ENCODE results near the gene TMIGD2. TPM values are rescaled to one million over a fixed set of nuclear protein-coding genes. Genes with fewer than 3 reads are reported as not detected.

TMIGD2 gene
- total RNA-seq, 1 donor from 2014 or later = 0.19 TPM

GRCh38 chr19:4272894-4273293 lies 29.3 kb downstream of the TMIGD2 start:
- Mint-ChIP-seq H3K36me3 (peaks cover 2% of the 10 kb centered on the region), H3K27ac (no peak overlapping the region), H3K4me3 (no peak overlapping the region), H3K4me1 (peaks cover 7% of the 10 kb centered on the region), H3K9me3 (no peaks in the 10 kb centered on the region), H3K27me3 (ENCODE audit: insufficient read depth, low read depth) (no peaks in the 10 kb centered on the region)
- Histone ChIP-seq H3K4me1 (no peaks in the 10 kb centered on the region), H3K27me3 (peaks cover 13% of the 10 kb centered on the region), H4K20me1 (ENCODE audit: low read depth) (no peaks in the 10 kb centered on the region), H2AFZ (replicated peaks) (no peak overlapping the region), H3K79me2 (ENCODE audit: low read depth) (no peaks in the 10 kb centered on the region), H3K36me3 (no peaks in the 10 kb centered on the region), H3K4me2 (no peak overlapping the region), H3K9ac (no peak overlapping the region), H3F3A (ENCODE audit: low read depth) (peaks cover 5% of the 10 kb centered on the region), H3K9me3 (ENCODE audit: low read depth) (no peaks in the 10 kb centered on the region), H3K27ac (no peak overlapping the region), H3K4me3 (no peak overlapping the region)
- TF ChIP-seq EZH2 (IDR thresholded peaks at IDR 0.05) (no peak), CTCF (IDR thresholded peaks at IDR 0.05) (no peak), EZH2phosphoT487 (IDR thresholded peaks at IDR 0.05) (no peak)
- DNase-seq (ENCODE audit: low spot score) = no peak

GRCh38 chr19:4268816-4269430 lies 33.3 kb downstream of the TMIGD2 start:
- TF ChIP-seq CTCF (IDR thresholded peaks at IDR 0.05) (no peak), EZH2 (IDR thresholded peaks at IDR 0.05) (no peak), EZH2phosphoT487 (IDR thresholded peaks at IDR 0.05) (no peak)
- Mint-ChIP-seq H3K36me3 (peaks cover 2% of the 10 kb centered on the region), H3K27me3 (ENCODE audit: insufficient read depth, low read depth) (peaks cover 6% of the 10 kb centered on the region), H3K4me3 (no peak overlapping the region), H3K27ac (no peak overlapping the region), H3K9me3 (no peaks in the 10 kb centered on the region), H3K4me1 (peaks cover 4% of the 10 kb centered on the region)
- Histone ChIP-seq H3K4me2 (no peak overlapping the region), H4K20me1 (ENCODE audit: low read depth) (peaks cover 5% of the 10 kb centered on the region), H3K9ac (no peak overlapping the region), H3K27me3 (no peaks in the 10 kb centered on the region), H3F3A (ENCODE audit: low read depth) (peaks cover 6% of the 10 kb centered on the region), H3K27ac (no peak overlapping the region), H3K4me1 (no peaks in the 10 kb centered on the region), H3K79me2 (ENCODE audit: low read depth) (no peaks in the 10 kb centered on the region), H3K9me3 (ENCODE audit: low read depth) (no peaks in the 10 kb centered on the region), H3K36me3 (no peaks in the 10 kb centered on the region), H3K4me3 (no peak overlapping the region), H2AFZ (replicated peaks) (no peak overlapping the region)
- DNase-seq (ENCODE audit: low spot score) = no peak

- peaks cover 6% of the 10 kb centered on the region for H3K27me3 Mint-ChIP-seq (ENCODE audit: insufficient read depth, low read depth)
- DNase-seq (ENCODE audit: low spot score) = no peak
- no peaks in the 10 kb centered on the region for H3K4me1 ChIP-seq
- H3K4me3 Mint-ChIP-seq = no peak overlapping the region
- H3K27ac ChIP-seq = no peak overlapping the region
- H3K9me3 Mint-ChIP-seq = no peaks in the 10 kb centered on the region
- H3K4me3 ChIP-seq = no peak overlapping the region
- no peak for TF ChIP-seq EZH2 (IDR thresholded peaks at IDR 0.05)
- no peak for TF ChIP-seq EZH2phosphoT487 (IDR thresholded peaks at IDR 0.05)
- no peak for TF ChIP-seq CTCF (IDR thresholded peaks at IDR 0.05)
- H3K4me1 Mint-ChIP-seq = peaks cover 4% of the 10 kb centered on the region
- no peaks in the 10 kb centered on the region for H3K36me3 ChIP-seq
- no peak overlapping the region for H3K27ac Mint-ChIP-seq
- no peak overlapping the region for H2AFZ ChIP-seq (replicated peaks)
- H3K27me3 ChIP-seq = no peaks in the 10 kb centered on the region
- H3K9ac ChIP-seq = no peak overlapping the region
- no peak overlapping the region for H3K4me2 ChIP-seq
- H3K36me3 Mint-ChIP-seq = peaks cover 2% of the 10 kb centered on the region
- no peaks in the 10 kb centered on the region for H3K79me2 ChIP-seq (ENCODE audit: low read depth)
- H4K20me1 ChIP-seq (ENCODE audit: low read depth) = peaks cover 5% of the 10 kb centered on the region
- peaks cover 6% of the 10 kb centered on the region for H3F3A ChIP-seq (ENCODE audit: low read depth)
- no peaks in the 10 kb centered on the region for H3K9me3 ChIP-seq (ENCODE audit: low read depth)
Observed at GRCh38 chr19:4267901-4268815, 34.0 kb downstream of the TMIGD2 start.

All from neural progenitor cell (in vitro differentiated cells).